ENCODE data around the gene RGS1. TPM values are rescaled to one million over a fixed set of nuclear protein-coding genes. Genes with fewer than 3 reads are reported as not detected.

RGS1 gene
- total and polyA plus RNA-seq, 11 donors: 0.28 to 20.4 (median 1.1) TPM; not detected in 1

- DNase-seq (no peak), ATAC-seq (peak; percentile 61 to 79 (median 72))
- H3K4me1 ChIP-seq: peaks cover 0 to 22% (median 8%) of the 10 kb centered on the region in 12 donors
- no peaks in the 10 kb centered on the region for H3K27me3 ChIP-seq
- intact Hi-C loops (cut with DNase I): no loop called here
- peak overlapping the region in 10 of 12 donors; percentile 20 to 87 (median 70) for H3K27ac ChIP-seq
- TF ChIP-seq, protein P1, sequence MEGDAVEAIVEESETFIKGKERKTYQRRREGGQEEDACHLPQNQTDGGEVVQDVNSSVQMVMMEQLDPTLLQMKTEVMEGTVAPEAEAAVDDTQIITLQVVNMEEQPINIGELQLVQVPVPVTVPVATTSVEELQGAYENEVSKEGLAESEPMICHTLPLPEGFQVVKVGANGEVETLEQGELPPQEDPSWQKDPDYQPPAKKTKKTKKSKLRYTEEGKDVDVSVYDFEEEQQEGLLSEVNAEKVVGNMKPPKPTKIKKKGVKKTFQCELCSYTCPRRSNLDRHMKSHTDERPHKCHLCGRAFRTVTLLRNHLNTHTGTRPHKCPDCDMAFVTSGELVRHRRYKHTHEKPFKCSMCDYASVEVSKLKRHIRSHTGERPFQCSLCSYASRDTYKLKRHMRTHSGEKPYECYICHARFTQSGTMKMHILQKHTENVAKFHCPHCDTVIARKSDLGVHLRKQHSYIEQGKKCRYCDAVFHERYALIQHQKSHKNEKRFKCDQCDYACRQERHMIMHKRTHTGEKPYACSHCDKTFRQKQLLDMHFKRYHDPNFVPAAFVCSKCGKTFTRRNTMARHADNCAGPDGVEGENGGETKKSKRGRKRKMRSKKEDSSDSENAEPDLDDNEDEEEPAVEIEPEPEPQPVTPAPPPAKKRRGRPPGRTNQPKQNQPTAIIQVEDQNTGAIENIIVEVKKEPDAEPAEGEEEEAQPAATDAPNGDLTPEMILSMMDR (IDR thresholded peaks at IDR 0.05): no peak
- no peak for TF ChIP-seq POLR2A (IDR thresholded peaks at IDR 0.05)
- 44 to 51% (median 45%) methylated on average over 4 of the region's 4 CpGs for WGBS, 4 donors
- H3K9me3 ChIP-seq: peaks cover 0 to 6% (median 0%) of the 10 kb centered on the region in 12 donors
- no peak overlapping the region for H3K4me3 ChIP-seq
- H3K36me3 ChIP-seq: no peaks in the 10 kb centered on the region
Observed at GRCh38 chr1:192539297-192540092, 36.1 kb upstream of the RGS1 start.

GRCh38 chr1:192543445-192543844 is 32.1 kb upstream of the RGS1 start:
- ATAC-seq (no peak), DNase-seq (no peak)
- TF ChIP-seq, protein P1 (IDR thresholded peaks at IDR 0.05): no peak
- TF ChIP-seq POLR2A (IDR thresholded peaks at IDR 0.05): no peak
- intact Hi-C loops (cut with DNase I): no loop called here
- no peaks in the 10 kb centered on the region for H3K36me3 ChIP-seq
- H3K4me1 ChIP-seq: peaks cover 0 to 44% (median 8%) of the 10 kb centered on the region in 12 donors
- no peaks in the 10 kb centered on the region for H3K27me3 ChIP-seq
- no peak overlapping the region for H3K27ac ChIP-seq
- no peak overlapping the region for H3K4me3 ChIP-seq
- H3K9me3 ChIP-seq: no peaks in the 10 kb centered on the region
- 92 to 97% (median 94%) methylated on average over 5 of the region's 5 CpGs for WGBS, 4 donors

GRCh38 chr1:192545896-192546521 is 29.6 kb upstream of the RGS1 start:
- TF ChIP-seq POLR2A (IDR thresholded peaks at IDR 0.05): no peak
- TF ChIP-seq, protein P1 (IDR thresholded peaks at IDR 0.05): peak in 3 of 12 donors; percentile 13 to 37 (median 35)
- H3K9me3 ChIP-seq: no peaks in the 10 kb centered on the region
- H3K4me3 ChIP-seq: peak overlapping the region in 1 of 12 donors; percentile 3
- ATAC-seq: no peak
- WGBS, 4 donors: 86 to 93% (median 89%) methylated on average over 3 of the region's 3 CpGs
- peak overlapping the region in 1 of 12 donors; percentile 75 for H3K27ac ChIP-seq
- no peaks in the 10 kb centered on the region for H3K27me3 ChIP-seq
- intact Hi-C loops (cut with DNase I): no loop called here
- peaks cover 0 to 37% (median 0%) of the 10 kb centered on the region in 12 donors for H3K4me1 ChIP-seq
- no peaks in the 10 kb centered on the region for H3K36me3 ChIP-seq
- no peak for DNase-seq

DNA sequence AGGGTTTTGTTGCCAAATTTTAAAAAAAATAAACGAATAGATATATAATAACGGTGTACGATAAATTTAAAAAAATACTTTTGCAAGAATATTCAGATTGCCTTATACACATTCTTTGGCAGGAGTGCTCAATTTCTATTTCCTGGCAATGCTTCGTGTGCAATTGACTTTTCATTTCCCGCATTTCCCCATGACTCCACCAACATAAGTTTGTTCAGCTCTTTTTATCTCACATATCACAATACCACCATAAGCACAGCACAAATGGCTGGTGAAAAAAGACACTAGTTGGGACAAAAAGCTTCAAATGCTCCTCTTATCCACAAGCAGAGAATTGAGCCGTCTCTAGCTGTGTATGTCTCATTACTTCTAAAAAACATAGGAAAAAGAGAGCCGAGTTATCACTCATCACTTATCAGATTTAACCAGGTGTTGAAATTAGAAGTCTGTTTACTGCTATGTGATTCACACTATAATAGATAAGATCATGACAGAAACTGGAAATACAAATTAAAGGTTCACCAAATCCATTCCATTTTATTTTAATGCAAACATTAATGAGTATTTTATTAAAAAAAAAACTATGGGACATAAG is 28.9 kb upstream of the RGS1 start:
- DNase-seq (no peak), ATAC-seq (no peak)
- H3K27ac ChIP-seq: peak overlapping the region in 1 of 12 donors; percentile 75
- 45 to 62% (median 58%) methylated on average over 7 of the region's 7 CpGs for WGBS, 4 donors
- intact Hi-C loops (cut with DNase I): no loop called here
- H3K4me1 ChIP-seq: peaks cover 0 to 43% (median 0%) of the 10 kb centered on the region in 12 donors
- TF ChIP-seq, protein P1 (IDR thresholded peaks at IDR 0.05): peak in 1 of 12 donors; percentile 2
- TF ChIP-seq POLR2A (IDR thresholded peaks at IDR 0.05): no peak
- H3K9me3 ChIP-seq: no peaks in the 10 kb centered on the region
- no peaks in the 10 kb centered on the region for H3K36me3 ChIP-seq
- no peak overlapping the region for H3K4me3 ChIP-seq
- no peaks in the 10 kb centered on the region for H3K27me3 ChIP-seq
